Loucy (cell line): ENCODE data around the gene POU1F1.

ENCODE experiments used
- H2AFZ ChIP-seq: fragments of 200-600 bp; sonication (generic); 2 replicates; pipeline ENCODE4 v1.6.0; 2016; ENCODE audit warnings: antibody characterized with exemption, mild to moderate bottlenecking, low read length, moderate library complexity
- H3F3A ChIP-seq: fragments of 200-600 bp; 2 replicates; pipeline ENCODE4 v1.6.0; 2016; ENCODE audit warnings: antibody characterized with exemption, low read depth, mild to moderate bottlenecking
- H3K27me3 ChIP-seq: fragments of 200-600 bp; sonication (generic); 2 replicates; pipeline ENCODE4 v1.6.1; 2014; ENCODE audit warnings: low read length, mild to moderate bottlenecking; ENCODE audit not compliant: insufficient read depth, poor library complexity, severe bottlenecking
- H3K36me3 ChIP-seq: fragments of 200-600 bp; sonication (generic); 2 replicates; pipeline ENCODE4 v1.6.1; 2016; ENCODE audit warnings: low read length; ENCODE audit not compliant: insufficient read depth
- H3K4me1 ChIP-seq: fragments of 200-600 bp; sonication (generic); 2 replicates; pipeline ENCODE4 v1.5.1; 2014; ENCODE audit warnings: low read length, mild to moderate bottlenecking; ENCODE audit not compliant: insufficient read depth, poor library complexity, severe bottlenecking
- H3K4me2 ChIP-seq: fragments of 200-600 bp; sonication (generic); 2 replicates; pipeline ENCODE4 v1.6.0; 2014; ENCODE audit warnings: antibody characterized with exemption, low read length, low read depth, mild to moderate bottlenecking; ENCODE audit not compliant: poor library complexity, severe bottlenecking
- H3K4me3 ChIP-seq: fragments of 200-600 bp; sonication (generic); 2 replicates; pipeline ENCODE4 v1.5.1; 2014; ENCODE audit warnings: low read length, mild to moderate bottlenecking, mixed read lengths; ENCODE audit not compliant: poor library complexity, severe bottlenecking
- H3K79me2 ChIP-seq: fragments of 200-600 bp; sonication (generic); 2 replicates; pipeline ENCODE4 v1.6.1; 2014; ENCODE audit warnings: low read length; ENCODE audit not compliant: insufficient read depth
- H3K9ac ChIP-seq: fragments of 200-600 bp; sonication (generic); 2 replicates; pipeline ENCODE4 v1.6.0; 2014; ENCODE audit warnings: mild to moderate bottlenecking, low read depth, low read length, moderate library complexity; ENCODE audit not compliant: poor library complexity, severe bottlenecking
- H3K9me2 ChIP-seq: fragments of 200-600 bp; sonication (generic); replicated peaks from 2 replicates; pipeline ENCODE4 v1.6.1; 2016; ENCODE audit warnings: low read depth, low read length, mixed read lengths
- H3K9me3 ChIP-seq: fragments of 200-600 bp; sonication (generic); 2 replicates; pipeline ENCODE4 v1.6.1; 2014; ENCODE audit warnings: mild to moderate bottlenecking, antibody characterized with exemption, low read length, low read depth; ENCODE audit not compliant: insufficient read depth
- H4K20me1 ChIP-seq: fragments of 200-600 bp; sonication (generic); 2 replicates; pipeline ENCODE4 v1.6.0; 2014; ENCODE audit warnings: antibody characterized with exemption, low read length, mild to moderate bottlenecking; ENCODE audit not compliant: insufficient read depth, poor library complexity, severe bottlenecking
- EZH2phosphoT487 ChIP-seq: fragments of 200-600 bp; IDR thresholded peaks from 2 replicates; pipeline ENCODE4 v1.6.1; 2018; ENCODE audit warnings: antibody characterized with exemption, mild to moderate bottlenecking, moderate library complexity, borderline replicate concordance
- TF ChIP-seq, protein P1 (sequence below): fragments of 200-600 bp; sonication (generic); conservative IDR thresholded peaks from 2 replicates; pipeline ENCODE4 v1.5.1; 2014; ENCODE audit warnings: mild to moderate bottlenecking, antibody characterized with exemption, low read length

The POU1F1 gene

DNA sequence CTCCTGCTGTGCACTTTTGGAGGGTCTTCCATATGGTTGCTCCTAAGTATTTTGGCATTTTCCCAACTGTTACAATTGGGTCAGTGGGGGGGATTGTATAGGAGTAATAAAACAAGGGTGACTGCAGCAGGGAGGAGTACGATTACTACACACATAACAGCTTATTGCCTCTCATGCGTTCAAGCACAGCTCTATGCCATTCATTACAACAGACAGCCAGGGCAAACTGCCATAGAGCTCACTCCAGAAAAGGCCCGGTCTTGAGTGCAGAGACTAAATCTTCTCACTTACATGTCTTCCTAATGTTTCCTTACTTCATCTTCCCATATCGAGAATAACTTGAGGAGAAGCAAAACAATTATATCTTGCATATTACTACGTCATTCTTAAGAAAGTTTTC, 50.7 kb downstream of the POU1F1 start:
- no peak for TF ChIP-seq EZH2phosphoT487
- TF ChIP-seq, protein P1, sequence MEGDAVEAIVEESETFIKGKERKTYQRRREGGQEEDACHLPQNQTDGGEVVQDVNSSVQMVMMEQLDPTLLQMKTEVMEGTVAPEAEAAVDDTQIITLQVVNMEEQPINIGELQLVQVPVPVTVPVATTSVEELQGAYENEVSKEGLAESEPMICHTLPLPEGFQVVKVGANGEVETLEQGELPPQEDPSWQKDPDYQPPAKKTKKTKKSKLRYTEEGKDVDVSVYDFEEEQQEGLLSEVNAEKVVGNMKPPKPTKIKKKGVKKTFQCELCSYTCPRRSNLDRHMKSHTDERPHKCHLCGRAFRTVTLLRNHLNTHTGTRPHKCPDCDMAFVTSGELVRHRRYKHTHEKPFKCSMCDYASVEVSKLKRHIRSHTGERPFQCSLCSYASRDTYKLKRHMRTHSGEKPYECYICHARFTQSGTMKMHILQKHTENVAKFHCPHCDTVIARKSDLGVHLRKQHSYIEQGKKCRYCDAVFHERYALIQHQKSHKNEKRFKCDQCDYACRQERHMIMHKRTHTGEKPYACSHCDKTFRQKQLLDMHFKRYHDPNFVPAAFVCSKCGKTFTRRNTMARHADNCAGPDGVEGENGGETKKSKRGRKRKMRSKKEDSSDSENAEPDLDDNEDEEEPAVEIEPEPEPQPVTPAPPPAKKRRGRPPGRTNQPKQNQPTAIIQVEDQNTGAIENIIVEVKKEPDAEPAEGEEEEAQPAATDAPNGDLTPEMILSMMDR = no peak
- H3K27me3 ChIP-seq = peaks cover 11% of the 10 kb centered on the region
- peaks cover 20% of the 10 kb centered on the region for H4K20me1 ChIP-seq
- H2AFZ ChIP-seq = no peak overlapping the region
- H3K36me3 ChIP-seq = no peaks in the 10 kb centered on the region
- H3K79me2 ChIP-seq = peaks cover 35% of the 10 kb centered on the region
- H3K4me3 ChIP-seq = no peak overlapping the region
- peak overlapping the region; percentile 85 for H3K4me2 ChIP-seq
- no peaks in the 10 kb centered on the region for H3K9me3 ChIP-seq
- H3F3A ChIP-seq = no peaks in the 10 kb centered on the region
- no peaks in the 10 kb centered on the region for H3K9me2 ChIP-seq
- peaks cover 36% of the 10 kb centered on the region for H3K4me1 ChIP-seq
- no peak overlapping the region for H3K9ac ChIP-seq

DNA sequence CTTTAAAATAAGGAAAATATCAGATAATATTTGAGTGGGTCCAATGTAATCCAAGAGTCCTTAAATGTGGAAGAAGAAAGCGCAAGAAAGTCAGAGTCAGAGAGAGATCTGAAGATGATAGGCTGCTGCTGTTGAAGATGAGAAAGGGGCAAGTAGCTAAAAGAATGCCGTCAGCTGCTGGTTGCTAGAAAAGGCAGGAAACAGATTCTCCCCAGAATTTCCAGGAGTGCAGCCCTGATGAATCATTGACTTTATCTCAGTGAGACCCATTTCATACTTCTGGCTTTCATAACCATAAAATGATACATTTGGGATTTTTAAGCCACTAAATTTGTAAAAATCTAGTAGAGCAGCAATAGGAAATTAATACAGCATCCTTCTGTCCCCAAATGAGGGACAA, 56.8 kb downstream of the POU1F1 start:
- Histone ChIP-seq H3K4me2 (no peak overlapping the region), H4K20me1 (no peaks in the 10 kb centered on the region), H3K36me3 (no peaks in the 10 kb centered on the region), H3K79me2 (no peaks in the 10 kb centered on the region), H2AFZ (no peak overlapping the region), H3F3A (no peaks in the 10 kb centered on the region), H3K9me3 (no peaks in the 10 kb centered on the region), H3K4me3 (no peak overlapping the region), H3K9ac (no peak overlapping the region), H3K4me1 (no peaks in the 10 kb centered on the region), H3K27me3 (peaks cover 11% of the 10 kb centered on the region), H3K9me2 (no peaks in the 10 kb centered on the region)
- no peak for TF ChIP-seq EZH2phosphoT487
- TF ChIP-seq, protein P1 = no peak

DNA sequence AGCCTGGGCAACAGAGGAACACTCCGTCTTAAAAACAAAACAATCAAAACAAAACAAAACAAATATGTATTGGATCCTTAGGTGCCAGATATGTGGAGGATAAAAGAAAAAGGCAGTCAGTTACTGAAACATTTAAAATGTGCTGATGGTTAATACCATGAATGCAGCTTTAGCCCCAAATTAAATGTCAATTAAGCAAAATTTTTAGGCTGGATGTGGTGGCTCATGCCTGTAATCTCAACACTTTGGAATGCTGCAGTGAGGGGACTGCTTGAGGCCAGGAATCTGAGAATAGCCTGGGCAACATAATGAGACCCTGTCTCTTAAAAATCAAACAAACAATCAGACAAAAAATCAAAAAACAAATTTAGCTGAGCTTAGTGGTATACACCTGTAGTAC, 57.8 kb downstream of the POU1F1 start:
- H4K20me1 ChIP-seq = no peaks in the 10 kb centered on the region
- H3K27me3 ChIP-seq = peaks cover 11% of the 10 kb centered on the region
- H3F3A ChIP-seq = no peaks in the 10 kb centered on the region
- no peaks in the 10 kb centered on the region for H3K4me1 ChIP-seq
- H3K9me2 ChIP-seq = no peaks in the 10 kb centered on the region
- H3K9me3 ChIP-seq = no peaks in the 10 kb centered on the region
- no peak overlapping the region for H3K4me3 ChIP-seq
- no peaks in the 10 kb centered on the region for H3K36me3 ChIP-seq
- H3K79me2 ChIP-seq = no peaks in the 10 kb centered on the region
- no peak overlapping the region for H2AFZ ChIP-seq
- TF ChIP-seq, protein P1 = no peak
- no peak for TF ChIP-seq EZH2phosphoT487
- no peak overlapping the region for H3K4me2 ChIP-seq
- no peak overlapping the region for H3K9ac ChIP-seq
